Sigmoid colon (tissue), 4 donors: Measurements from ENCODE around the gene DNAJC5.

Experiments
- EP300 ChIP-seq, 4 donors: sonication (generic); formaldehyde crosslinking; IDR thresholded peaks; one replicate each; pipeline ENCODE4 v1.6.1; 2017; ENCODE audit warnings: antibody characterized with exemption in 4 of 4
- POLR2A ChIP-seq, 2 donors: fragments of 450-650 bp; IDR thresholded peaks; one replicate each; pipeline ENCODE4 v1.6.1; 2016; ENCODE audit warnings: antibody characterized with exemption in 2 of 2, mild to moderate bottlenecking in 2 of 2, moderate library complexity in 2 of 2
- POLR2AphosphoS5 ChIP-seq, 4 donors: sonication (generic); formaldehyde crosslinking; IDR thresholded peaks; one replicate each; pipeline ENCODE4 v1.6.1; 2017; ENCODE audit warnings: antibody characterized with exemption in 4 of 4
- TF ChIP-seq, protein P1 (sequence below), 4 experiments: fragments of 450-650 bp in 3 of 4; fragments of 200-600 bp in 1 of 4; IDR thresholded peaks; one replicate each; pipeline ENCODE4 v1.5.1; 2016 to 2019; ENCODE audit warnings: antibody characterized with exemption in 4 of 4, mild to moderate bottlenecking in 3 of 4, moderate library complexity in 2 of 4

DNA sequence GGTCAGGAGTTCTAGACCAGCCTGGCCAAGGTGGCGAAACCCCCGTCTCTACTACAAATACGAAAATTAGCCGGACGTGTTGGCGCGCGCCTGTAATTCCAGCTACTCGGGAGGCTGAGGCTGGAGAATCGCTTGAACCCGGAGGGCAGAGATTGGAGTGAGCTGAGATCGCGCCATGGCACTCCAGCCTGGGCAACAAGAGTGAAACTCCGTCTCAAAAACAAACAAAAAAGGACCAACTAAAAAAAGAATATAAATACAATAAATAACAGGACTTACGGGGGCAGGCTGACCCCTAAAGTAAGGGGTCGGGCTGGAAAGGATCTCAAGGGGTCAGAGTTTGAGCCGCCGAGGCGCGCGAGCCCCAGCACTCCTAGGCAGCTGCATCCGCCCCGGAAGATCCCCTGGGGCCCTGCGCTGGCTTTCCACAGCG, 30.4 kb upstream of the DNAJC5 start:
- TF ChIP-seq EP300 (IDR thresholded peaks at IDR 0.05) (no peak), POLR2A (IDR thresholded peaks at IDR 0.05) (peak in 1 of 2 donors; percentile 57), POLR2AphosphoS5 (IDR thresholded peaks at IDR 0.05) (no peak)
- TF ChIP-seq, protein P1, sequence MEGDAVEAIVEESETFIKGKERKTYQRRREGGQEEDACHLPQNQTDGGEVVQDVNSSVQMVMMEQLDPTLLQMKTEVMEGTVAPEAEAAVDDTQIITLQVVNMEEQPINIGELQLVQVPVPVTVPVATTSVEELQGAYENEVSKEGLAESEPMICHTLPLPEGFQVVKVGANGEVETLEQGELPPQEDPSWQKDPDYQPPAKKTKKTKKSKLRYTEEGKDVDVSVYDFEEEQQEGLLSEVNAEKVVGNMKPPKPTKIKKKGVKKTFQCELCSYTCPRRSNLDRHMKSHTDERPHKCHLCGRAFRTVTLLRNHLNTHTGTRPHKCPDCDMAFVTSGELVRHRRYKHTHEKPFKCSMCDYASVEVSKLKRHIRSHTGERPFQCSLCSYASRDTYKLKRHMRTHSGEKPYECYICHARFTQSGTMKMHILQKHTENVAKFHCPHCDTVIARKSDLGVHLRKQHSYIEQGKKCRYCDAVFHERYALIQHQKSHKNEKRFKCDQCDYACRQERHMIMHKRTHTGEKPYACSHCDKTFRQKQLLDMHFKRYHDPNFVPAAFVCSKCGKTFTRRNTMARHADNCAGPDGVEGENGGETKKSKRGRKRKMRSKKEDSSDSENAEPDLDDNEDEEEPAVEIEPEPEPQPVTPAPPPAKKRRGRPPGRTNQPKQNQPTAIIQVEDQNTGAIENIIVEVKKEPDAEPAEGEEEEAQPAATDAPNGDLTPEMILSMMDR (IDR thresholded peaks at IDR 0.05), result peak in 1 of 4 experiments; percentile 9
